ENCODE results near the gene CYP27C1.
A peak's percentile ranks its signal among the peaks of the same experiment; 100 is the strongest.

CYP27C1 gene

DNA sequence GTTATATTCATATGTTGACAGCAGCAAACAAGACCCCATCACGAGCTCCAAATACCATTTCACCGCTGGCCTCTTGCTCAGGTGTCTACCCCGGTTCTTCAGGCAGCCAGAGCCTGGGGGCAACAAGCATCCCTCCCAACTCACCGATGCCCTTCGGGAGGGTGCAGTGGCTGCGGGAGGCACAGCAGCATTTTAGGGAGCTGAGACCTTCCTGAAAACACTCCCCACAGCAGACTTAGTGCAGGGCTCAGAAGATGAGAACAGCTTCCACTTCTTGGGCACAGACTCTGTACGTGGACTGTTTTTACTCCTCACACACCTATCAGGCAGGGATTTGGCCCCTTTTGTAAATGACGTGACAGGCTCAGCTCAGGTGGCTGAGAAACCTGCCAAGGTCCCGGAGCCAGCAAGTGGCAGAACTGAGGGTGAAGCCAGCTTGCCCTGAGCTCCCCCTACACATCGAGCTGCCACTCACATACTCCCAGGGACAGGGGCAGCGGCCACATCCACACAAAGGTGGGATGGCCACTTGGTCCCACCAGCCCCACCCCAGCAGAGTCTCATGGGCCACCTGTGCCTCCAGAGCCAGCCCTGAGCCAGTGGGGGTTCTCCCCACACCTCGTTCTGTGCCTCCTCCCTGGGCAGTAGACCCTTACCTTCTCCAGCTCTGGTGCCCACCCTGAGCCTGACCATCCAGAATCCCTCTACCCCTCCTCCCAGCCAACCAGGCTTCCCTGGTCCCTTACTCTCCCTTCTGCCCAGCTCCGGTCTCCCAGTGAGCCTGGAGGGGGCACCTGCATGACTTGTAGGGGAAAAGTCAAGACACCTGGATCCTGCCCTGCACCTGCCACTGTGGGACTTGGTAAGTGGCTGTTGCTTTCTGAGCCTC, 28.5 kb downstream of the CYP27C1 start:
- DNase-seq = no peak

DNA sequence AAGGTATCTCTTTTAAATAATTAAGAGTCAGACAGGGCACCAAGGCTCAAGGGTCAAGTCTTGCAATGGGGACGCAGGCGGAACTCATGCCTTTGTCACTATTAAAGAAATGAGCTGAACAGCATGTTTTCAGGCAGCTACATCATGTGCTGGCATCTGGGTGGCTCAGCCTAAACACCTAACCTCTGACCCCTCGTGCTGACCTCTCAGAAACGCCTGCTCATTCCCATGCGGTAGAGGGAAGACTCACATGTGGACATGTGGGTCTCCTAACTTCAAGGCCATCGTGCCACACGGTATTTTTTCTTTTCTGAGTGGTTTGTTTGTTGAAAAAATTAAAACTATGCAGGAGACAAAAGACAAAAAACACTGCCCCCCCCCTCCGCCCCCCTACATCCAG, 31.3 kb downstream of the CYP27C1 start:
- DNase-seq = no peak

DNA sequence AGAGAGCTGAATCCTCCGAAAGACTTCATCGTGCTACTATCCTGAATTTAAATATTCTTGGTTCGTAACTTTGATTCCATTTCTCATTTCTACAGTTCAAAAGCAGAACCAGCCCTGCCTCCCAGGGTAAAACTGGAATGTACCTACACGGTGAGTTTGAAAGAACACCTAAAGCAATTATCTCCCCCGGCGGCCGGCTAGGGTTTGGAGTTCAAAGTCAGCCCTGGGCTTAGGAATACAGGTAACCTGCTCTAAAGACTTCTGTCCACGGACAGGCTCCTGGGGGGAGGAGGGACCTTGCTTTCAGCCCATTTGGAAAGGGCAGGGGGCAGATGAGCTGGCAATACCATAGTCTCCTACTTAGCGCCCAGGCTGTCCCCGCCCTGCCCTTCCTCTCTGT, 32.3 kb downstream of the CYP27C1 start:
- DNase-seq = no peak

DNA sequence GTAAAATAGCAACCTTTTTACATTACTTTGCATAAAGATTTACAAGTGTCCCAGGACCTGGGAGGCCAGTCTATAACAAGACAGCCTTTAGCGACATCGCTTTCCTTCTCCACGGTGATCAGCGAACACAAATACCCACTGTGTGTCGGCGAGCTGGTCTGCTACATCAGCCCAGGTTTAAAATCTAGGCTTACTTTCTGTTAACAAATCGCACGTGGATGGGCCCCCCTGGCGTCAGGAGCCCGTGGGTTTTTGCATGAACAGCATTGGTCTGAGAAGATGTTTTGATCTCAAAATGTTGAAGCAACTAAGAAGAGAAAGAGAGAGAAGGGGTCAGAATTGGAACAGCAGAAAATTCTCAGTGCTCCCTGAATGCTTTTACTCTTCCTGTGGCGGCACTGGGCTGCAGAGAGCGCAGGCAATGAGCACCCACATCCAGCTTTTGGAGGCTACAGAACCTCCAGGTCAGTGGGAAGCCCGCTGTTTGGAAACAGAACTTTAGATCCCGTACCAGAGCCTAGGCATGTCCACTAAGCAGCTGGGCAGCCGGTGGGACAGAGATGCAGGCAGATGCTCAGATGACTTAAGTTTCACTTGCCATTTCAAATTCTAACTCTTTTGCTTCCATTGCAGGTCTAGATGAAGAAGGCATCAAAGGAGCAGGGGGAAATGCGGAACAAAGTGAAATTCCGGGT, 32.9 kb downstream of the CYP27C1 start:
- DNase-seq = no peak

DNA sequence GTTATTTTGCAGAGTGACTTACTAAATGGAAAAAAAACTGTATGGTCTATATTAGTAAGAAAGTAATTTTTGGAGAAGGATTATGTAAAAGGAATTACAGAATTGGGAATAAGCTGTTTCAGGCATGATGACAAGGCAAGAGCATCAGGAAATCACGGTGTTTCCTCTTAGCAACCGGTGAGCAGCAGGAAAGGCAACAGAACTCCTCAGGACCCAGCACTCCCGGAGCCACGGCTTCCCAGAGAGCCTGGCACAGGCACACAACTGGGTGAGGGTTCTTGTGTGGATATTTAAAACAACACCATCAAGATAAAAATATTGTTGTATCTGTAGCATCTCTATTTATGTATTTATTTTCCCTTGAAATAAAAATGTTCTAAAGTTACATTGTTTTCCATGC, 34.4 kb downstream of the CYP27C1 start:
- DNase-seq = no peak

DNA sequence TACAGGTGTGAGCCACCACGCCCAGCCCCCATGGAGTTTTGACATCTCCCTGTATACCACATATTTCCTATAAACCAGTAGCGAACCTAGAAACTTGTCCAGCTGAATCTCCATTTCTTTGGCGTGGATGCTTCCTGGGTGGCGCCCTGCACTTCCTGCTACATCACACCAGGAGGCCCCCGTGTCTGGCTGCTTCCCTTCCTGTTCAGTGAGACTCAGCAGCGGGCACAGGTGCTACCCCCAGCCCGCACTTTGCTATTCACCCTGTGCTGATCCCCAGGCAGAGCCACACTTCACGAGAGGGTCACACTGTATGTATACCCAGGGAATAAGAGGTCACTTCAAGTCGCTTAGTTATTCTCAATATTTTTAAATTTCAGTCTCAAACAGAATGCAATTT, 35.0 kb downstream of the CYP27C1 start:
- DNase-seq = peak; percentile 18

DNA sequence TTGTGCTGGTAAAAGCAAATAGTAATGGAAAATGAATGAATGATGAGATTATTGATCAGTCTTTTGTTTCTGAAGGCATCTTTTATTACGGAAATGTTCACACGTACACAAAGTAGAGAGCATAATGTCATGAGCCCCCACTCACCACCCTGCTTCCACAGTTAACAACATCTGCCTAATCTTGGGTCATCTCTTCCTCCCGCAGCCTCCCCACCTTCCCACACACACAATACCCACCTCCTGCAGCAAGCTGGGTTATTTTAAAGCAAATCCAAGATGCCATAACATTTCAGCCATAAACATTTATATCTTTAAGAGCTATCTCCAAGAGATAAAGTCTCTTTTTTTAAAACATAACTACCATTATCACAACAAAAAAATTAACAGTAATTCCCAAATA, 36.3 kb downstream of the CYP27C1 start:
- no peak for DNase-seq

DNA sequence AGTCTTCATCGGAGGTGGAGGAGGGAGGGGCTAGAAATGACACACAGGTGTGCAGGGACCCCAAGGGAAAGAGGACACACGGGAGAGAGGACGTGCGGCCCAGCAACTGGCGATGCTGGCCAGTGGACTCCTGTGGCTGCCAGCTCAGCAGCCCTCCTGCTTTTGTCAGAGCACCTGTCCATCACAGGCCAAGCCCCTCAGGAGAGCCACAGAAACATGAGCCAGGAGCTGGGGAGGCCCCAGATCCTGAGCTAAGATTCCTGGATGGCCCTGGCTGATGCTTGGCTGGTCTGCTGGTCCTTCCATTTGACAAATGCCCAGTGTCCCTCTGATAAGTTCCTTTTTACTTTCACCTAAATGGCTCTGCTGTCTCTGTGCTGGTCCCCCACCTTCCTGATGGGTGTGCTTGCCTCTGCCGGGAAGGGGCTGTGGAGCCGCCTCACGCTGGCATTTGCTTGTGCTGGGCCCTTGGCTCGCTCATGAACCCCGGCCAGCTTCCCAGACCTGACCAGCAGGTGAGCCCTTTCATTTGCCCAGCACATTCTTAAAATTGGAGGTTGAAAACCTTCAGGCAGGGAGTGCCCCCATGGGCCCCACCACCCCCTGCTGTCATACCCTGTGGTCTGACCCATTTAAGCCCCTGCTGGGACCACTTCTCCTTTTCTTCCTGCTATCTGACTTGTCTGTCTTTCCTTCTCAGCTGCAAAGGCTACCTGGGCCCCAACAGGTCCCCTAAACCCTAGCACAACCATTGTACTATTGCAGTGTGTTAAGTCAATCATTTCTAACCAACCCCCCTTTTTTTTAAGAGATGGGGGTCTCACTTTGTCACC, 37.3 kb downstream of the CYP27C1 start:
- no peak for DNase-seq

DNA sequence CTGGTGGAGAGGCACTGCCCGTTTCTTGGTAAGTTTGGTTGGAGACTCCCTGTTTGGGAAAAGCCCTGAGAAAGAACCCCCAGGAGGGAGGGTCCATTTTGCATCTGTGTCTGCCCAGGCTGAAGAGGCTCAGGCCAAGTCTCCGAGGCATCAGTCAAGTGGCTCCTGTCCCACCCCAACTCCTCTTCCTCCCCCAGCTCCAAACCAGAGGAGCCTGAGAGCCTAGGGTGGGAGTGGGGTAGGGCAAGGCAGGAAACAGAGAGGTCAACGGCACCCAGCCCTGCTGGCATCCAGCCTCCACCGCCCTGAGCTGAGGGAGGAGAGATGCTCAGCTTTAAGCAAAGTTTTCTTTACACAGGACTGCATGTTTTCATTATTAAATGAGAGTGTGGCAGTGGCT, 38.2 kb downstream of the CYP27C1 start:
- DNase-seq = no peak

DNA sequence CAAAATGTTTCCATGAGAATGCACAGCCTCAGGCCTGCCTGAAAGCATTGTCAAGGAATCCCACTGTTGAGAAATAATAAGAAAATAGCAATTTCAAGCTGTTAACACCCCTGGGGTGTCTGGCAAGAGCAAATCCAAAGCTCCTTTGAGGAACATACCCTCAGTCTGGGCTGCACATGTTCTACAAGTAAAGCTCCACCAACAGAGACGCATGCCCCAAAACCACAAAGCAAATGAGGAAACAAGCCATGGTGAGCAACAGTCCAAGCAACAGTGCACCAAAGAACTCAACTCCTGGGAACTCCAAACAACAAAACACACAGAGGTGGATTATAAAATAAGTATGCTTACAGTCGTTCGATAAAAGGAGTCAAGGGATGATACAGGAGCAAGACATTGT, 40.3 kb downstream of the CYP27C1 start:
- no peak for DNase-seq

DNA sequence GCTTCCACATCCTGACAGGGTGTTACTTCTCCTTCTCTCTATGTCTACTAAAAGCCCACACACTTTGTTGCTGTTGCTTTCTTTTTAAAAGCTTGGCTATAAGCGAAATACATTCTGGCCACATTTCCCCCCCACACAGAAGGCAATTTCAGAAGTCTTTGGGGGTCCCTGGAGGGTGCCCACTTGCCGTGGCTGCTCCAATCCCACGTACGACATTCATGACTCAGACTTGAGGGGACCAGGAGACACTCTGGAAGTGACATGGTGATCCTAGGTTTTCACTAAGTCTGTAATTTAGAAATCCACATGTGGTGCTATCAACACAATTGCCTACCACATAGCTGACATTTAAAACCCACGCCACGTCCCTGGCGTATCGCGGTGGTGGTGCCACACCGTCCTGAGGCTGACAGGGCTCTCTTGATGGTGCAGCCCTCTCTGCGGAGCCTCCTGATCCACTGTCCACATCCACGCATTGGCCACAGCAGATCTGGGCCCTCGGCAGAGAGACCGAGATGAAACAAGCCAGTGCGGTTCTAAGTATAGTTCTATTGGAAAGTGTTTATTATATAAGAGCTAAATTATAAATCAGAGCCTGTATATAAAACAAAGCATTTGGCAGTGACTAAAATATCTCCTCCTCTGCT, 42.4 kb downstream of the CYP27C1 start:
- DNase-seq = no peak

DNA sequence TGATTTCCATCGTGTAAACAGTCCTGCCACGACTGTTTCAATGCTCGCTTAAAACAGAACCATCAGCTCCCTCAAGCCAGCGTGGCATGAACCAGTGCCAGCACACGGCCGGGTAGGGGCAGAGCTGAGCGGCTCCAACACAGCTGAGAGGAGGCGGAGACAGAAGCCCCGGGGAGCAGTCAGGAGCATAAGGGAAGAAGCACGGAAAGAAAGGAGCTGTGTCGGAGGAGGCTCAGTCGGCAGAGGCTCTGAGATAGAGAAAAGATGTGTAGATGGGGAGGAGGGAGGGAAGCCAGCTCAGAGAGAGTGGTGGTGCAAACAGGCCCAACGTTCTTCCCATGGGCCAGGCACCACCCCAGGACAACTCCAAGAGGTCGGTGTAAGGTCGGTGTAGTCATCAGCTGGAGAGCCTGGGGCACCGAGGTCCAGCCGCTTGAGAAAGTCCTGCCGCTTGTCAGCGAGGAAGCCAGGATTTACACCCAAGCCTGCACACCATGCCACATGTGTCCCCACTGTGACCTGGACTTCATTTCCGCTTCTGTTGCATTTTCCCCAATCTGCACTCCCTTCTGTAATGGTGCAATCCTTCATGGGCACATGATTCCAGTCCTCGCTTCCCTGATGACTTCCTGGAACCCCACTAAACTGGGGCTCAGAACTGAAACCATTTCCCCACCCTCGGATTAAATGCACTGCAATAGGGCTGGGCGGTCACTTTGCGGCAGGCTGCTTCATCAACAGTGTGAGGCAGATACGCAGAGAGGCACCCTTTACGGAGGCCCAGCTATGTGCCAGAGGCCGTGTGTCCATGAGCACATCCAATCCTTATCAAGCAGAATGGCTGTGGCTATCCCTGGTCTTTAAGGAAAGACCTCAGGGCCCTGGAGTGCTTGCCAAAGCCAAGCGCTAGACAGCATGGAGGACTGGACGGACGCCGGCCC, 43.5 kb downstream of the CYP27C1 start:
- DNase-seq = no peak

DNA sequence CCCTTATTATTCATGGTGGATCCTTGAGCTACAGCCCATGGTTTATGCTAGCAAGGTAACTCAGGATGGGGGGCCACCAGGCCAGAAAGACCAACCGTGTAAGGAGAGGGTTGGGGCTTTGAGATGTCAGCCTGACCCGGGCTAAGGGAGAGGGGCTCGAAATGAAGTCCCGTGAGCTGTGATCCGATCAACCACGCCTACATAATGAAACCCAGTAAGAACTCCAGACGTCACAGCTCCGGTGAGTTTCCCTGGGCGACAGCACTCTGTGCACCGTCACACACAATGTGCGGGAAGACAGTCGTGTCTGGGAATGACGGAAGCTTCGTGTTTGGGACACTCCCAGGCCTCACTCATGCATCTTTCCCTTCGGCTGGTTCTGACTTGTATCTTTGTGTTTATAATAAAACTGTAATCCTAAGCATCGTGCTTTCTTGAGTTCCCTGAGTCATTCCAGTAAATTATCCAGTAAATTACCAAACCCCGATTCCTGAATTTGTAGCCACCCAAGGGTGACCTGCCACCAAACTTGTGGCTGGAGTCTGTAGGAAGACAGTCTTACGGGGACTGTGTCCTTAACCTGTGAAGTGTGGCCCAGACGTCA, 44.2 kb downstream of the CYP27C1 start:
- DNase-seq = no peak

DNA sequence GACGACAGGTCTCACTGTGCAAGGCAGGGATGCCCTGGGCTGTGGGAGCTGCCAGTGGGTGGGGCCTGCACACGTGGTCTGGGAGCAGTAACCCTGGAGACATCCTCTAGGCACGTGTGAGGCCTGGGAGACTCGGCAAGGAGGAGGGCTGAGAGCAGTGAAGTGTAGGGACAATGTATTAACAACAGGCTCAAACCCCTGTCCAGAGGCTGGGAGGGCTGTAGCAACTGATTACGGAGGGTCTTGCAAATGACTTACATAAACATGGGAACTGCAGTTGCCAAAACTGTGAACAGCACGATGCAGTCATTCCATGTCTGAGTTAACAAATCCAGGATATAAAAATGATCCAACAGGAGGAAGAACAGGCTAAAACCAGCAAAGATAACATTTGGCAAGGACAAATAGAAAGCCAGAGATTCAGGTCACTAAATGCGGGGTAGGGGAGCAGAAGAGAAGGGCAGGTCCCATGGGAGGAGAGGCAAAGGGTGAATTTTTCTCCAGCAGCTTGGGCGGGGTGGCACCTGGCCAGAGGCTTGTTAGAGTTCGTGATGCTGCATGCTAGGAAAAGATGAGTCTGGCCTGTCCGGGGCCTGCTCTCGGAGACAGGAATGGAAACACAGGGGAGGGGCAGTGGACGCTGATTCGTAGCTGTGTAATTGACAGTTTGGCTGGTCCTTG, 44.9 kb downstream of the CYP27C1 start:
- DNase-seq = no peak

DNA sequence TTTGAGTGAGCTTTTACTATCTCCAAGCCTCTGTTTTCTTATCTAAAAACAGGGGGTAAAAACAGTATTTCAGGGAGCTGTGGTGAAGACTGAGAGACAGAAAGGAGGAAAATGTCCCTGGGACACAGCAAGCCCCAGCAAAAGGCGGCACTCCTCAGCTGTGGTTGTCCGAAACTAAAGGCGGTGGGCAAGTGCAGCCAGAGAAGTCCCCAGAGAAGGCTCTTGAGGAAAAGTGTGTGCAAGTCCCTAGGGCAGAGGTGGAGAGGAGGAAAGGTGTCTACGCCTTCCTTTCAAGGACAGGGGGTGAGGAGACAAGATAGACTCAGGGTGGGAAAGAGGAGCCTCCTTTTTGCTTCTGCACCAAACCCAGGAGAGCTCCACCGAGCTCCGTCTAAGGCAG, 45.5 kb downstream of the CYP27C1 start:
- DNase-seq = no peak

DNA sequence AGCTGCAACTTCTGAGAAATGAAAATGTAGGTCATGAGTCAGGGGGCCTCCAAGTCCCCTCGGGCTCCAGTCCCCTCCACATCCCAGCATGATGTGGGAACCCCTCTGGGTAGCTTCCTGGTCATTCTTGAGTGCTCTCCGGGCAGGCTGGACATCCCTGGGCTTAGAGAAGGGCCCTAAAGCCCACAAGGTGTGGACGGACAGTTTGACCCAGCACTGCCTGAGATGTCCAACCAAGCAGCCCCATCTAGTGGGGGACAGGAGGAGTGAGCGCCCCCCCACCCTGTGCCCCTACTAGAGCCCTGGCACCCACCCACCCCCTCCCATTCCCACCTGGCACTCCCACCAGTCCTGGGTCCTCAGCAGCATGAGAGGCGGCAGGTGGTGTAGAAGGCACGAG, 46.0 kb downstream of the CYP27C1 start:
- DNase-seq = no peak

DNA sequence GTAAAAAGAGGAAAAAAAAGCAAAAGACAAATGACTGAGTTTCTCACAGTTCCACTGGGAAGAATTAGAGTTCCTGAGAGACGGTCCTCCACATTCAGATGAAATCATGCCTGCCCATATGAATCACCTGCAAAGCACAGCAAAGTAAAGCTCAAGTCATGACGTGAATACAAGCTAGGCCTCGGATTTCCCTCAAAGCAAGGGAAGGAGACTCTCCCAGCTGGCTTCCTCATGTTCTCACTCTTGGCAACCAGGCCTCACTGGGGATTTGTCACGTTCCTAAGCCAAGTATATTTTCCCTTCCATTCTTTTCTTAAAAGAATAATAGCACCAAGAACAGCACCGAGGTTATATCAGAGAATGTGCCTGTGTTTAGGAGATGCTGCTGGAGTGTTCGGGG, 47.0 kb downstream of the CYP27C1 start:
- no peak for DNase-seq

DNA sequence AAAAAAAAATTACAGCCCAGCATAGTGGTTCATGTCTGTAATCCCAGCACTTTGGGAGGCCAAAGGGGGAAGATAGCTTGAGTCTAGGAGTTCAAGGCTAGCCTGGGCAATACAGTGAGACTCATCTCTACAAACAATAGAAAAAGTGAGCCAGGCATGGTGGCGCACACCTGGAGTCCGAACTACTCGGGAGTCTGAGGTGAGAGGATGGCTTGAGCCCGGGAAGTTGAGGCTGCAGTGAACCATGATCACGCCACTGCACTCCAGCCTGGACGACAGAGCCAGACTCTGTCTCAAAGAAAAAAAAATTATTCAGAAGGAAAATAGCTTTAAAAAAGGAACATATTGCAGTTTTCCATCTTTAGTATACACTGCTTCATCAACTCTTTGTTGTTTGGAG, 47.8 kb downstream of the CYP27C1 start:
- DNase-seq = no peak

DNA sequence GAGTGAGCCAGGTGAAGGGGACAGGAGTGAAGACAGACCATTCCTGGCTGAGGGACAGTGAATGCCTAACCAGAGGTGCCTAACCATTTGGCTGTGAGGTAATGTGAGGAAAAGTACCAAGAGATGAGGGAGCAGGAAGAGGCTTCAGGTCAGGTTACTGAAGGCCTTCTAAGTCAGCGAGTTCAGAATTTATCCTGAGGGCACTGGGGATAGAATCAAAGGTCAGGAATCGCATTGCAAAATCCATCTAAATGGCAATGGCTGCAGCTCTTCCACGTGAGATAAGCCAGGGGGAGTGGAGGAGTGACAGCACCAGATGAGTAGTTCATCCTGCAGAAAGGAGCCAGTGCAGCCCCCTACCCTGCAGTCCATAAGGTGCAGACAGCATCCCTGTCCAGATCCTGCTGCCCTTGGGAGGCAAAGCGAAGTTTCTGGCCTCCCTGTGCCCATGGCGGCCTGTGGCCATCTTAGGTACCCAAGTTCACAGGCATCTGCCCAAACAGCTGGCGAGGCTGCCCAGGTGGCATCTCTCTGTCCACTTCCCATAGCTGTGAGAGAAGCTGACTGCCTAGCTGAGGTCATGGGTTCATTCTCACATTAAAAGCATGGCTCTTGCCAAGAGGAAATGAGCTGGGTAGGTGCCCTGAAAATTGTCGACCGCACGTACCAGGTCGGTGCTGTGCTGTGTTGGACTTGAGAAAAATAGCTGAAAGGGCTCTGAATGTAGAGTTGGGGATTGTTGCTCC, 49.5 kb downstream of the CYP27C1 start:
- DNase-seq = no peak

DNA sequence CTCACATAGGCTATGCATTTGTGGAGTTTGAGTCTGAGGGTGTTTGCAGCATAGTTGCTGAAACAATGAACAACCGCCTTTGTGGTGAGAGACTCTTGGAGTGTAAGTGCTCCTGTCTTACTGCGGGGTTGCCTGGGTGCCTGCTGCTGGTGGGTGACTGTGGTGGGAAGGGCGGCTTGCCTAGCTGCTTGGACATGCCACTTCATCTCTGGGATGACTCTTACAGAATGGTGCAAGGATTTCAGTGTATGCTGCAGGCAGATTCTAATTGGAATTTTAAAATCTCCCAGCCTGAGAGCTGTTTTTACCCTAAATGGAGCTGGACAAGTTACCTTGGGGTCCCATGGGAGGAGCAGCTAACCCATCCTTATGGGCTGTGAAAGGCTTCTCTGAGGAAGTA, 50.1 kb downstream of the CYP27C1 start:
- no peak for DNase-seq

All from stimulated activated CD4-positive, alpha-beta T cell treated with anti-CD3 and anti-CD28 coated beads, Interleukin-1b, Interleukin-23, amount 100 ng/mL, for 48 hours (primary cell).